G401 (cell line): ENCODE data around the gene PDZD4. TPM values are rescaled to one million over a fixed set of nuclear protein-coding genes. Genes with fewer than 3 reads are reported as not detected.

Experiments
- DNase-seq: peaks from one replicate; pipeline ENCODE4 v3.0.0-alpha.2; 2015; ENCODE audit warnings: low spot score
- in situ Hi-C: cut with HindIII; loops from 2 replicates; pipeline ENCODE4 v1.10.0; 2016; ENCODE audit warnings: low sequenced_read_pairs, mixed read lengths
- total RNA-seq: library from RNA; depleted of rRNA; stranded (reverse); fragments of >200 nt; shearing (Covaris generic); gene quantifications from 2 replicates; pipeline ENCODE4 v1.2.3, GENCODE V29; 2014

PDZD4 gene
- total RNA-seq, 1 experiment from 2014 or later, result 15.6 TPM

DNA sequence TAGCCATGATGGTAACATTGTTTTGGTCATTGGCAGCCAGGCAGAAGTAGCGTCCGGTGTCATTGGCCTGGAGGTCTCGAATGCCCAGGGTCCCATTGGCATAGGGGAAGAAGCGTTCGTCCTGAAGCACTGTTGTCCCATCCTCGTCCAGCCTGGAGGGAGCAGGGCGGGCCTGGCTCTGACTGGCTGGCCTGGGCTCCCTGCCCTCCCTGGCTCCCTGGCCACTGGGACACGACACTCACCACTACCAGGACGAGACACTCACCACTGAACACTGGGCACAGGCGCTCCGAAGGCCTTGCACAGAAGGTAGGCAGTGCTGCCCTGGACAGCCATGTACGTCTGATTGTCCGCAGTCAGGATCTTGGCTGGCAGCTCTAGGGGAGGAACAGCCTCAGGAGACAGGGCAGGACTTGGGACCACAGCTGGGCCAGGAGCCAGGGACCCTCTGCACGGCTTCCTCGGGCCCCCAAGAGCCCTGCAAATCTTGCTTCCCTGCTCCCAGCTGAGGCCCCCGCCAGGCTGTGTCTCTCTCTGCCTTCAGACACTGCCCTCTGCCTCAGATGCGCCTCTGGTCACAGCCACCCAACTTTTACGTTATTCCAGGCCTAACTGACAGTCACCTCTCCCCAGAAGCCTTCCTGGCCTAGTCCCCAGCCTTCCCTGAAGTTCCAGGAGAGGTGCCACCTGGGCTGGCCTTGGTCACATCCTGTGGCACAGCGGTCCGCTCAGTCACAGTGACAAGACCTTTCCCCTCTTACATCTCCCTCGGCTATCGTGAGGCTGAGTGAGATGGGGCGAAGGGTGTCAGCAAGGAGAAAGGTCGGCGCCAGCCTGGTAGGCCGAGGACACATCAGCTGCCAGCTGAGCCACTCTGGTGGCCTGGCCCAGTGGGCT, 38.5 kb upstream of the PDZD4 start:
- DNase-seq, result no peak
- in situ Hi-C loops, result no loop called here

DNA sequence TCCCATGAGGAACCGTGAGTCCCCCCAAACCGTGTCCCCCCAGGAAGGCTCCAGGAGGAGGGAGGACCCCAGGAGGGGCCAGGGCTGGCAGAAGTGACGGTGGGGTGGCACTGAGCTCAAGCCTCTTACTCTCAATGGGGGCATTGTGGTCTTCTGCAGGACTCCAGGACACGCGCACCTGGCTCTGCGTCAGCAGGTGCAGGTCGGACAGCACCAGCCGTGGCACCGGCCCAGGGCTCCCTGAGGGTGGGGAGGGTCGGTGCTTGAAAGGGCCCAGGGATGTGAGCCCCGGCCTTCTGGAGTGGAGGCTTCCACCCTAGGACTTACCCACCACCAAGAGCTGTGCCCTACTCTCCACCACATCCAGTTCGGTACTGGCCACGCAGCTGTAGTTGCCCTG, 37.3 kb upstream of the PDZD4 start:
- in situ Hi-C loops, result no loop called here
- DNase-seq, result no peak

DNA sequence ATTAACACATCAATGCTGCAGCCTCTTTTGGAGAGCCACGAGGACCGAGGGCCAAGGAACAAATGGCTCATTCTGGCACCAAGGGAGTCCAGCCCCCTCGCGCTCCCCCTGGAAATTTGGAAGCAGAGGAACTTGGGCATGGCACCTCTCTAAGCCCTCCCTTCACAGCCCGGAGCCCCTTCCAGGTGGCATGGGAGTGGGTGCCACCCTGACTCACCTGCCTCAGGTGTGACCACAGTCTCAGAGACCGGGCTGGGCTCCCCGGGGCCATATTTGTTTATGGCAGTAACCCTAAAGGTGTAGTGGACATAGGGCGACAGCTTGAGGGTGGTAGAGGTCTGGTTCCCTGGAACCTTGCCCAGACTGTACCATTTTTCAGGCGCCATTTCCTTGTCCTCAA, 36.8 kb upstream of the PDZD4 start:
- DNase-seq, result no peak
- in situ Hi-C loops, result no loop called here

DNA sequence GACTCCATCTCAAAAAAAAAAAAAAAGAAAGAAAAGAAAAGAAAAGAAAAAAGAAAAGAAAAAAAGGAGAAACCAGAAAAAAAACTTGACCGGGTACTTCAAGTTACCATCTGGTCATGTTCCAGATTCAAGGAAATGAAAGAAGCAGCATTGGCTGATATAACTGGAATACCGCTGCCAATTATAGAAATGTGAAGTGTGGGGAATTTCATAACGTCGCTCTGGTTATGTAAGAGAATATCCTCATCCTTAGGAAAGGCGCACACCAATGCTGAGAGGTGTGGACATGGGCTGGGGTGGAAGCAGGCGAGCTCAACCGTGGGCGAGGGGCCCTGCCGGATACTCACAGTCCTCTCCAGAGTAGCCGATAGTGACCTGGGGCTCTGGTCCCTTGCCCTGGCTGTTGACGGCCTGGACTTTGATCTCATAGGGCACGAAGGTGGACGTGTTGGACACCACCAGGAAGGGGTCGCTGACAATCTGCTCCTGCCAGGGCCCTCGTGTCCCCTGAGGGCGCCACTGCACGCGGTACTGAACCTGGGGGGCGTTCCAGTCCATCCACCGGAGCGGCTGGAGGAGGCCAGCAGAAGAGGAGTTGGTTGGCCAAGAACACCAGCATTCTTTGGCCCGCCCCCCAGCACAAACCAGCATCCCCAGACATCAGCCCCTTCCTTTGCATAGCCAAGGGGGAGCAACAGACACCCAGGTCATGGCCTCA, 36.1 kb upstream of the PDZD4 start:
- in situ Hi-C loops, result no loop called here
- peak; percentile 65 for DNase-seq

DNA sequence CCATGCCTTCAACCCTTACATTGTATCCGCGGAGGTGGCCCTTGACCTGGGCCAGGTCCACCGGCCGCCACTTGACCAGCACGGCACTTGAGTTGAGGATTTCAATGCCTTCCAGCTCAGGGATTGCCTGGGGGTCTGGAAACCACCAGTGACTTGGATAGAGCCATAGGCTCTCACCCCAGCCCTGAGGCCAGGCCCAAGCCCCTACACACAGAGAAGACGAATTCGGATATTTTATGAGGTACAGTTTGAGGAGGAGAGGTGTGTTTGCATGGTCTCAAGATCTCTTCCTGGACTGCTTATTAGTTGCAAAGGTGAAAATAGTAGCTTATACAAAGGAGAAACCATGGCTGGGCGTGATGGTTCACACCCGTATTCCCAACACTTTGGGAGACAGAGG, 35.3 kb upstream of the PDZD4 start:
- no peak for DNase-seq
- in situ Hi-C loops, result no loop called here

DNA sequence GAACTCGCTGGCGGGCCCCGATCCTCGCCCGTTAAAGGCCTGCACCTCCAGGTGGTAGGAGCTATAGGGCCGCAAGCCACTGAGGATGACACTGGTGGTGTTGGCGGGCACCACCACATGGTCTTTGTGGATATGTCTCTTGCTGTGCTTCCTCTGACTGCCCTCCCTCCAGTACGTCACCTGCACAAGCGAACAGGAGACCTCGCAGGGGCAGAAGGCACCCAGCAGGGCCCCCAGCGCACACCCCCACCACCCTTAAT, 34.9 kb upstream of the PDZD4 start:
- no peak for DNase-seq
- in situ Hi-C loops, result no loop called here

DNA sequence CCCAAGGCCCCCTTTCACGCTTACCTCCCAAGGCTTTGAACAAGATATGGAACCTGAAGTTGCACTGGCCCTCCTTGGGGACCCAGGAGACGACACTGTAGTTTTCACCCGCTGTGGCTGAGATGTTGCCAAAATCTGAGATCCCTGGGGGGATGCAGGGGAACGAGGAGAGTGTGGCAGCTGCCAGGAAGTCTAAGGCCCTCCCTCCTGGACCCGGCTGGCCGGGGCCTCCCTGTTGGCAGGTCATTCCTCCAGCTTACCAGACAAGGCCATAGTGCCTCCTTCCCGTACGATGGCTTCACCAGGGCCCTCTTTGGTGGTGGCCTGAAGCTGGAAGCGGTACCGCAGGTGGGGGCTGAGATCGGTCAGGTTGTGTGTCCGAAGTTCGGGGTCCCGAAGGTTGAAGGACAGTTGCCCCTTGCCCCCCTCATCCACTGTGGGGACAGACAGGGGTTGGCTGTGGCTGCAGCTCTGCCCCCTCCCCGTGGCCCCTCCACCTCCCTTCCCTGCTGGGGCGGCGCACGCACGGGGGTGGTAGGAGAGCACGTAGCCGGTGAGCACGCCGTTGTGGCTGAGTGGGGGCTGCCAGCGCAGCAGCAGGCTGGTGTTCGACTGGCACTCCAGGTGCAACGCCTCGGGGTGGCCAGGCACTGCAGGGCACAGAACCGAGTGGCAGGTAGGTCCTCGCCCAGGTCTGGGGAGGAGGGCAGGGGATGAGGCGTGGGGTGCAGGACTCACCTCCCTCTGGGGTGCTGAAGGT, 34.4 kb upstream of the PDZD4 start:
- no peak for DNase-seq
- in situ Hi-C loops, result no loop called here

DNA sequence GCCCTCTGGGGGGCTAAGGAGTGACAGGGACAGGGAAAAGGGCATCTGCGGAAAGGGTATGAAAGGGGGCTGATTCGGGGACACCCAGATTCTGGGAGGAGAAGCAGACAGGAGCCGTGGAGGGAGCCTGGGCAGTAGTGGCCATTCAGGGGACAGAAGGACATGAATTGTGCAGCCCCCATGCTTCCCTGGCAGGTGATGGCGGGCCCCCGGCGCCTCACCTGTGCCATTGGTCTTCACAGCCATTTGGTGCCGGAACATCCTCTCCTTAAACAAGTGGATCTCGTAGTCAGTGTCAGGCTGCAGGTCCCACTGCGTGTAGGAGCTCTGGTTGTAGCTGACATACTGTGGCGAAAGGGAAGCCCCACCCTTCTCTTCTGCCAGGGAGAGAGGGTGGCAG, 33.8 kb upstream of the PDZD4 start:
- DNase-seq, result no peak
- in situ Hi-C loops, result no loop called here

DNA sequence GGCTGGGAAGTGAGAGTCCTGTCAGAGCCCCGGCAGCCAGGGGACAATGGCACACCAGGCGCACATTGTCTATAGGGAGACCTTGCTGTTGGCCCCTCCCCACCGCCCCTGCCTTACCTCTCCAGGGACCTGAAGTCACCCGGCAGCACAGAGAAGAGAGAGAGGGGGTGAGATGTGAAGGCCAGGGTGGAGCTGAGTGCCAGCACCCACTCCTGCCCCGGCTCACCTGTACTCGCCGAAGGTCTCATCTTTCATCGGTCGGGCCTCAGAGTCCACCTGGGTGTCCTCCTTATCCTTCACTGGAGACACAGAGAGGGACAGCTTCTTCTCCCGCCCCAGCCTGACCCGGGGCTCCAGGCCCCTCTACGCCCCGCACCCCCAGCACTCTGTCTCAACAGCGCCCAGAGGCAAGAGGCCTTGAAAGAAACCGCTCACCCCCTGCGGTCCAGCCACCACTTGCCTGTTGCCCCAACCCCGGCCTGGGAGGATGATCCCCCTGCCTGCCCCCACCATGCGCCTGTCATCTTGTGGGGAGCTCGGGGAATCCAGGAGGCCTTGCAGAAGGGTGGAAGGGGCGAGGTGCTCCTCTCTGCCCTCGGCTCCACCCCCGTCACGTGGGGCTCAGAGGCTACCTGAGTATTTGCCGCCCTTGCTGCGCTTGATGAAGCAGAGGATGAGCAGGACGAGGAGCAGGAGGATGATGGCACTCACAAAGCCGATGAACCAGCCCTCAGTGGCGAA, 33.1 kb upstream of the PDZD4 start:
- no peak for DNase-seq
- in situ Hi-C loops, result no loop called here

DNA sequence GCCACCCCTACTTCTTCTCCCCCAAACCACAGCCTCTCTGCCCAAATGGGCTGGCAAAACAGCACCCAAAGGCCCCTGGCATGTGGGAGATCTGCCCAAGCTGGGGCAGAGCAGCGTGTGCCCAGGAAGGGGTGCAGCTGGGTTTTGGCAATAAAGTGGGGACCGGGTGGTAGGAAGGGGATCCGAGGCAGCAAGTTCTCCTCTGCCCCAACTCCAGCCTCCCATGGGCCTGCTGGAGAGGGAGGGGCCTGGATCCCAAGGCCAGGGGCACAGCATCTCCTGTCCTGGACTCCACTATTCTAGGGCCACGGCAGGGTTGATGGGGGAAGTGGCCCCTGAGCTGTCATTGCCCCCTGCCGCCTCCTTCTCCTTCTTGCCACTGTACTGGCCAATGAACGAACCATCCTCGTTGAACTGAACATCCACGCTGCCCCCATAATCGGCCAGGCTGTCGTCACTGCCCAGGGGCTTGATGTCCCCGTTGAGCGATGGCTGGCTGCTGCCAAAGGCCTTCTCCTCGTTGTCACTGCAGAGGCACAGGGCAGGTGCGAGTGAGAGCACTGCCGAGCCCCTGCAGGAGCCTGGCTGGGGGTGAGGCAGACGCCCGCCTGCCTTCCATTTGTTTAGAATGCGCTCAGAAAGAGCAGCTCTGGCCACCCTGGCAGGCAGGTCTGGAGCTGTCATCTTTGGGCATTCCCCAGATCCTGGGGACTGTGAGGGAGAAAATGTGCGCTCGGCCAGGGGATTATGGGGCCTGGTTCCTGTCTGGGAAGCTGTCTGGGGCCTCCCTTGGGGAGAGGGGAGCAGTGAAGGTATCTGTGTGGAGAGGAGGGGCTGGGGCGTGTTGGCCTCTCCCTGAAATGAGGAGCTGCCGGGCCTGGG, 32.3 kb upstream of the PDZD4 start:
- peak; percentile 76 for DNase-seq
- in situ Hi-C loops, result no loop called here

DNA sequence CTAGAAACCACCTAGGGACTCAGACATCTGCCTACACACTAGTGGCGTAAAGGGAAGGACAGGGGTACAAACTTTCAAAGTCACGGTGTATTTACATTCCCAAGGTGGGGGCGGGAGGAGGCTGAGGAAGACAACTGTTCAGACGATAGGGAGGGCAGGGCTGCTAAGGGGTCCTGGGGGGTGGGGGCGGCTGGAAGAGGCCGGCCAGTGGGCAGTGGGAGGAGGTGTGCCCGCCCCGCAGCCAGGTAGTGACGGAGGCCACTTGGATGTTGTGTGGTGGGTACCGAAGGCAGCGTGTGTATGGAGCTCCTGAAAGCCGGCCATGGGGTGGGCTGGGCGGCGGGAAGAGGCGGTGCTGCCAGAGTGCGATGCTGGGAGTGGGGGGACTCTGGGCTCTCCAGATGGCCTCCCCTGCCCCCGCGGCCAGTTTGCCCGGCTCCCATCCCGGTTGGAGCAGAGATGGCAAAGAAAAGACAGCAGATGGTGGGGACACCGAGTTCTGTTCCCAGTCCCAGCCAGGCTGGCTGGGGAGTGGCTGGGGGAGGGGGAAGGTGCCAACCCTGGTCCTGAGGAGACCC, 31.5 kb upstream of the PDZD4 start:
- in situ Hi-C loops, result no loop called here
- DNase-seq, result peak; percentile 83

DNA sequence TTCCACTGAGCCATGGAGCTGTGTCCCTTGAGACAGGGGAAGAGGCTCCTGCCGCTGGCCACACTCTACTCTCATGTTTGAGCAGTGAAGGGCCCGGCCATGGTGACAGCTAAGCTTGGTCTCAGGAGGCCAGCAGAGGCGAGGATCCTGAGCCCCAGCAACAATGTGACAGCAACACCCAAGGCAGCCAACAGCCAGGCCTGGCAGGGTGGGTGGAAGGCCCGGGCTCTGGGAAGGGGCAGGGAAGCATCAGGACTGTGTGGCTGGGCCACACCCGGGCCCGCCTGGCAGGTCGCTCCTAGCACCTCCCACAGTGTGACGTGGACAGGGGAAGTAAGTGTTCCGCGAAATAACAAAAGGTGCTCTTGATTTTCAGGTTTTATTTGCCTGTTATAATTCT, 30.8 kb upstream of the PDZD4 start:
- in situ Hi-C loops, result no loop called here
- DNase-seq, result no peak

DNA sequence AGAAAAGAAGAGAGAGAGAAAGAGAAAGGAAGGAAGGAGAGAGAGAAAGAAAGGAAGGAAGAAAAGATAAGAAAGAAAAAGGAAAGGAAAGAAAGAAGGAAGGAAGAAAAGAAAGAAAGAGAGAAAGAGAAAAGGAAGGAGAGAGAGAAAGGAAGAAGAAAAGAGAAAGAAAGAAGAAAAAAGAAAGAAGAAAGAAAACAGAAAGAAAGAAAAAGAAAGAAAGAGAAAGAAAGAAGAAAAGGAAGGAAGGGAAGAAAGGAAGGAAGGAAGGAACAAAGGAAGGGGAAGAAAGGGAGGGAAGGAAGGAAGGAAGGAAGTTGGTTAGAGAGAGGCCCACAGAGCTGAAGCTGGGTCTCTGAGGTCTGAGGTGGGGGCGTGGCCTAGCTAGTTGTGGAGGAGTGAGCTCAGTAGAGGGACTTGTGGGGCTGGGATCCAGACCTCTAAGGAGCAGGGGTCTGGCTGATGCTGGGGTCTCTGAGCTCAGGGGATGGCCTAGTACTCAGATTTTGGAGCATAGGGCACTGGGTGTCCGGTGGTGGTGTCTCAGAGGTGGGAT, 27.1 kb upstream of the PDZD4 start:
- no peak for DNase-seq
- in situ Hi-C loops, result no loop called here

DNA sequence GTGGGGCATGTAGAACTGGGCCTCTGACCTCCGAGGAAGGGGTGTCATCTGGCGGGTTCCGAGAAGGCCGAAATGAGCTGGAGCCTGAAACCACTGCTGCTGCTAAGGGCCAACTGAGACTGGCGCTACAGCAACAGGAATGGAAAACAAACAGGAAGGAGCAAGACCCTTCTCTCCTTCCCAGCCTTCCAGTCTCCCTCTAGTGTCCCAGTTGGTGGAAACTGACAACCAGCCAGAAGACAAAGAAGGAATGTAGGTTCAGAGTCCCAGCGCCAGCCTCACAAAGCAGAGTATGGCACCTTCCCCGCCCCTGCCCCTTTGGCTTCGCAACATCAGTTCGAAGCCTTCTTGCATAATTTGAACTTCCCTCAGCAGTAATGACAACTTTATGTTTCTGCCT, 24.4 kb upstream of the PDZD4 start:
- DNase-seq, result no peak
- in situ Hi-C loops, result no loop called here

DNA sequence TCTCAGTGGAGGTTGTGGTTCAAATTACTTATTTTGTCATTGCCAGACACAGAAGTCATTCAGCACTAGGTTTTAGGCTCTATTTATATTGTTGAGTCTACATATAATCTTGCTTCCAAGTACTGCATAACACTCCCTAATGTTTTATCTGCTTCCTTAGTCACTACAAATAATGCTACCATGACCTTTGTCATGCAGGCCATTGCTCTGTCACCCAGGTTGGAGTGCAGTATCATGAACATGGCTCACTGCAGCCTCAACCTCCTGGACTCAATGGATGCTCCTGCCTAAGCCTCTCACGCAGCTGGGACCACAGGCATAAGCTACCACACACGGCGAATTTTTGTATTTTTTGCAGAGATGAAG, 23.5 kb upstream of the PDZD4 start:
- no peak for DNase-seq
- in situ Hi-C loops, result no loop called here

DNA sequence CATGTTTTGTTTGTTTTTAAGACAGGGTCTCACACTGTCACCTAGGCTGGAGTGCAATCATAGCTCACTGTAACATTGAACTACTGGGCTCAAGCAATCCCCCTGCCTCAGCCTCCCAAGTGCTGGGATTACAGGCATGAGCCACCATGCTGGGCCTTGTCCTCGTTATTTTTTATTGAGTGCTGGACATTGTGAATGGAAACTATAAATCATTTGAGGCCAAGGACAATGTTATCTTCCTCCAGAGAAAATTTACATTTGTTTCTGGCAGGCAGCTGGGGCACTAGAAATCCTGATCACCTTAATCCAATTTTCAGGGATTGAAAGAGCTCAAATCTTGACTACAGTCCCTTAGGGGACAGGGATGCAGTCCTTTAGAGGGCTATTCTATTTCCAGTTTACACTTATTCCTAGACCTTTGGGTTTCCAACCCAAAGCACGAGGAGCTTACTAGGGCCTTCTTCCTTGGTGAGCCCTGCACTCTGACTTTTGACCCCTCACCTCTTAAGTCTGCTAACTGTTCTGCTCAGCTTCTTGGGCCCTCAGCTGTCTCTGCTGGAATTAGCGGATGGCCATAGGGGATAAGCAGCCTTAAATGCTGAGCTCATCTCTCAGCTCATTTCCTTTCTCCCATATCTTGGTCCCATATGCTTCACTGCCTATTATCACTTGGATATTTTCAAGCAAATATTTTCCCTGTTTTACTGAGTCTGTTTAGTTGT, 23.0 kb upstream of the PDZD4 start:
- DNase-seq, result no peak
- in situ Hi-C loops, result no loop called here

DNA sequence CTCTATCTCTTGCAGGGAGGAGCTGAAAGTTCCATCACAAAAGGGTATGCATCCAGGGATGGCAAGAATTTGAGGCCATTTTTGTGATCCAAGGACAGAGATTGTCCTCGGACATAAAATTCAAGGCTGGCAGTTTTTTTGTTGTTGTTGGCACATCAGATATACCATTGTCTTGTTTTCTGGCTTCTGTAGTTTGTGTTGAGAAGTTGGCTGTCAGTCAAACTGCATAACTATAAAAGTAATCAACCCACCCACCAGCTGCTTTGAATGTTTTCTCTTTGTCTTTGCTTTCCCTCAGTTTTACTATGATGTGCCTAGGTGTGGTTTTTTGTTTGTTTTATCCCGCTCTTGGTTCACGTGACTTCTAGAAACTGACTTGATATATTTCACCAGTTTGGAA, 21.6 kb upstream of the PDZD4 start:
- in situ Hi-C loops, result no loop called here
- no peak for DNase-seq

DNA sequence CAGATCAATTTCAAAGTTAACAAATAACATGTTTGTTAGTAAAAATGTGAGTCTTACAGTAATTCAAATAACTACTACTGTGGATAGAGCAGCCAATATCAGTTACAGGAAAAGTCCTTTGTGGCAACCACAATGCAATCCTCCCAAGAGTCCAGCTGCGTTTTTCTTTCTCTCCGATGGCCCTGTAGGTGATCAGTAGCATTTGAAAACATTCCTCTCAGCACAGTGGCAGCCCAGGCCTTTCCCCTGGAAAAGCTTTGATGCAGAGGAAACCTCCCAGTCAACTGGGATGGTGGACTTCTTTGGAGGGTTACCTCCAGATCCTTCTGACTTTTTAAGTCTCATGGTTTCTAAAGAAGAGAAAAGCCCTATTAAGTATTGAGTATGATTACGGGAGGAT, 18.0 kb upstream of the PDZD4 start:
- in situ Hi-C loops, result no loop called here
- DNase-seq, result no peak
